ENCODE data around the gene COL8A1.

The COL8A1 gene

GRCh38 chr3:99669879-99670555 lies 31.6 kb downstream of the COL8A1 start:
- no peaks in the 10 kb centered on the region for H3K79me2 ChIP-seq (ENCODE audit: insufficient read depth, low read length)
- TF ChIP-seq EZH2phosphoT487 (conservative IDR thresholded peaks at IDR 0.05; ENCODE audit: low read length): no peak
- no peak for TF ChIP-seq CTCF (IDR thresholded peaks at IDR 0.05; ENCODE audit: insufficient read depth, low read length, poor library complexity, severe bottlenecking)
- H2AFZ ChIP-seq (ENCODE audit: low read depth, low read length, severe bottlenecking): no peak overlapping the region
- H3K9me3 ChIP-seq (ENCODE audit: insufficient read depth, low read length): no peaks in the 10 kb centered on the region
- no peak overlapping the region for H3K4me3 ChIP-seq (ENCODE audit: insufficient read depth, low read length, poor library complexity, severe bottlenecking)
- no peaks in the 10 kb centered on the region for H3K36me3 ChIP-seq (ENCODE audit: low read length)
- H4K20me1 ChIP-seq (ENCODE audit: low read depth, low read length): no peaks in the 10 kb centered on the region
- no peaks in the 10 kb centered on the region for H3F3A ChIP-seq (ENCODE audit: insufficient read depth)
- no peaks in the 10 kb centered on the region for H3K27me3 ChIP-seq (ENCODE audit: low read length)
- no peak overlapping the region for H3K9ac ChIP-seq (ENCODE audit: low read length)
- H3K4me2 ChIP-seq (ENCODE audit: low read depth, low read length, poor library complexity, severe bottlenecking): no peak overlapping the region
- H3K9me2 ChIP-seq (replicated peaks; ENCODE audit: insufficient read depth, low read length): no peaks in the 10 kb centered on the region
- no peak overlapping the region for H3K27ac ChIP-seq (ENCODE audit: low read depth, low read length)

- Histone ChIP-seq H3F3A (ENCODE audit: insufficient read depth) (no peaks in the 10 kb centered on the region), H3K79me2 (ENCODE audit: insufficient read depth, low read length) (no peaks in the 10 kb centered on the region), H3K9ac (ENCODE audit: low read length) (no peak overlapping the region), H3K4me2 (ENCODE audit: low read depth, low read length, poor library complexity, severe bottlenecking) (no peak overlapping the region), H3K9me3 (ENCODE audit: insufficient read depth, low read length) (no peaks in the 10 kb centered on the region), H2AFZ (ENCODE audit: low read depth, low read length, severe bottlenecking) (no peak overlapping the region), H3K27me3 (ENCODE audit: low read length) (no peaks in the 10 kb centered on the region), H3K9me2 (replicated peaks; ENCODE audit: insufficient read depth, low read length) (no peaks in the 10 kb centered on the region), H3K4me3 (ENCODE audit: insufficient read depth, low read length, poor library complexity, severe bottlenecking) (no peak overlapping the region), H3K36me3 (ENCODE audit: low read length) (no peaks in the 10 kb centered on the region), H3K27ac (ENCODE audit: low read depth, low read length) (no peak overlapping the region), H4K20me1 (ENCODE audit: low read depth, low read length) (no peaks in the 10 kb centered on the region)
- no peak for TF ChIP-seq EZH2phosphoT487 (conservative IDR thresholded peaks at IDR 0.05; ENCODE audit: low read length)
- TF ChIP-seq CTCF (IDR thresholded peaks at IDR 0.05; ENCODE audit: insufficient read depth, low read length, poor library complexity, severe bottlenecking): no peak
These were observed 32.2 kb downstream of the COL8A1 start for GRCh38 chr3:99670556-99670950.

GRCh38 chr3:99674086-99674789 lies 35.8 kb downstream of the COL8A1 start:
- Histone ChIP-seq H3K9me3 (ENCODE audit: insufficient read depth, low read length) (no peaks in the 10 kb centered on the region), H3K27me3 (ENCODE audit: low read length) (no peaks in the 10 kb centered on the region), H3K4me3 (ENCODE audit: insufficient read depth, low read length, poor library complexity, severe bottlenecking) (no peak overlapping the region), H3K9me2 (replicated peaks; ENCODE audit: insufficient read depth, low read length) (no peaks in the 10 kb centered on the region), H2AFZ (ENCODE audit: low read depth, low read length, severe bottlenecking) (no peak overlapping the region), H3K27ac (ENCODE audit: low read depth, low read length) (no peak overlapping the region), H3K36me3 (ENCODE audit: low read length) (no peaks in the 10 kb centered on the region), H4K20me1 (ENCODE audit: low read depth, low read length) (no peaks in the 10 kb centered on the region), H3K79me2 (ENCODE audit: insufficient read depth, low read length) (no peaks in the 10 kb centered on the region), H3K9ac (ENCODE audit: low read length) (no peak overlapping the region), H3K4me2 (ENCODE audit: low read depth, low read length, poor library complexity, severe bottlenecking) (no peak overlapping the region), H3F3A (ENCODE audit: insufficient read depth) (no peaks in the 10 kb centered on the region)
- TF ChIP-seq CTCF (IDR thresholded peaks at IDR 0.05; ENCODE audit: insufficient read depth, low read length, poor library complexity, severe bottlenecking) (no peak), EZH2phosphoT487 (conservative IDR thresholded peaks at IDR 0.05; ENCODE audit: low read length) (no peak)

Measured in SU-DHL-6 (cell line).